ENCODE measurements around the gene DRGX.

Gene DRGX

DNA sequence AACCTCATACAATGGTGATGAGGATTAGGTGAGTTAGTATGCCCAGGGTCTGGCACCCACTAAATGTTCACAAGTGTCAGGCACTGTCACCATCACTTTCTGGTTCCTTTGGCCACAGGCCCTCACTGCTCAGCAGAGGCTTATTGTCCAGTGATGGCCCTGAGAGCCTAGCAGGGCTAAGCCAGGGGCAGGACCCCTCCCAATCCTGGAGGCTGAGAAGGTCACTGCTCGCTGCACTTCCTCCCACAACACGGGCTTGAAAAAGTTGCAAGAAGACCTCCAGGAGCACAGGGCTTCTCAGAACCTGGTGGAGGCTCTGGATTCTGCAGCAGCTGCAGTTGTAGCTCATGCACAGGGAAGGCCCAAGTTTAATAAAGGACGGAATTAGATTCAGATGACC, 48.1 kb downstream of the DRGX start:
- H2AFZ ChIP-seq (ENCODE audit: low read depth, low read length) = no peak overlapping the region
- no peak overlapping the region for H3K4ac ChIP-seq (ENCODE audit: low read depth in 1 of 2, low read length in 2 of 2)
- H3K9me3 ChIP-seq (ENCODE audit: control insufficient read depth, low read length) = peaks cover 16% of the 10 kb centered on the region
- no peak overlapping the region for H3K14ac ChIP-seq (ENCODE audit: low read length in 2 of 2)
- H3K27me3 ChIP-seq (ENCODE audit: control insufficient read depth in 1 of 2, insufficient read depth in 1 of 2, low read length in 2 of 2) = peaks cover 0 to 34% of the 10 kb centered on the region in 2 experiments
- no peak overlapping the region for H3K23ac ChIP-seq (ENCODE audit: low read length in 2 of 2)
- no peak overlapping the region for H3K27ac ChIP-seq (ENCODE audit: low read length, poor library complexity, severe bottlenecking)
- WGBS = 60% methylated on average over 3 of the region's 3 CpGs
- H3K4me1 ChIP-seq (ENCODE audit: control insufficient read depth, insufficient read depth, low read depth, low read length) = no peaks in the 10 kb centered on the region
- no peak for DNase-seq
- H2BK120ac ChIP-seq (ENCODE audit: low read depth, low read length) = no peak overlapping the region
- no peak overlapping the region for H3K9ac ChIP-seq (ENCODE audit: low read length)
- no peak overlapping the region for H2BK5ac ChIP-seq (ENCODE audit: low read depth, low read length, poor library complexity, severe bottlenecking)
- no peak overlapping the region for H2AK5ac ChIP-seq (ENCODE audit: low read length, severe bottlenecking)
- peak overlapping the region in 1 of 2 experiments; percentile 36 for H3K4me3 ChIP-seq (ENCODE audit: insufficient read depth in 1 of 2, low read depth in 1 of 2, low read length in 2 of 2)
- no peaks in the 10 kb centered on the region for H3K79me1 ChIP-seq (replicated peaks; ENCODE audit: low read length, poor library complexity, severe bottlenecking)
- no peak overlapping the region for H2BK15ac ChIP-seq (ENCODE audit: low read depth, poor library complexity, severe bottlenecking)
- no peak overlapping the region for H4K8ac ChIP-seq (ENCODE audit: low read length)
- no peak overlapping the region for H2BK12ac ChIP-seq (ENCODE audit: low read length in 2 of 2)
- no peak overlapping the region for H4K91ac ChIP-seq (ENCODE audit: low read length)
- H3K18ac ChIP-seq (ENCODE audit: low read depth in 1 of 2, low read length in 2 of 2) = no peak overlapping the region
- no peak overlapping the region for H3K4me2 ChIP-seq (ENCODE audit: low read length, poor library complexity, severe bottlenecking)
- H3K36me3 ChIP-seq (ENCODE audit: control insufficient read depth in 1 of 2, insufficient read depth in 2 of 2, low read depth in 1 of 2, low read length in 2 of 2) = no peaks in the 10 kb centered on the region

DNA sequence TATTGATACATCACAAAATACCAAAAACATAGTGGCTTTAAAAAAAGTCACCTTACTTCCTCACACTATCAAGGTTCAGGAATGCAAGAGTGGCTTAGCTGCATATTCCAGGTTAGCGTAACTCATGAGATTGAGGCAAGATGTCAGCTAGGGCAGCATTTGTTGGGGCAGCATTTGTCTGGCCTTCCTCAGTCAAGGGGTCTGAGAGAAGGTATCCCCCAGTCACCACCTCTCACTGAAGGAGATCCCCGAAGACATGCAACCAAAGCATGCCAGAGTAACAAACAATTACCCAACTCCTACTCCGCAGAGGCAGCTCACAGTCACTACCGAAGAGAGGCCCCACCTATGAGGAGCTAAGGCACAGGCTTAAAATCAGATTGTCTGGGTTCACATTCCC, 48.5 kb downstream of the DRGX start:
- Histone ChIP-seq H3K79me1 (replicated peaks; ENCODE audit: low read length, poor library complexity, severe bottlenecking) (no peaks in the 10 kb centered on the region), H2AK5ac (ENCODE audit: low read length, severe bottlenecking) (no peak overlapping the region), H3K18ac (ENCODE audit: low read depth in 1 of 2, low read length in 2 of 2) (no peak overlapping the region), H3K36me3 (ENCODE audit: control insufficient read depth in 1 of 2, insufficient read depth in 2 of 2, low read depth in 1 of 2, low read length in 2 of 2) (no peaks in the 10 kb centered on the region), H2AFZ (ENCODE audit: low read depth, low read length) (no peak overlapping the region), H3K4me1 (ENCODE audit: control insufficient read depth, insufficient read depth, low read depth, low read length) (no peaks in the 10 kb centered on the region), H3K4ac (ENCODE audit: low read depth in 1 of 2, low read length in 2 of 2) (no peak overlapping the region), H2BK15ac (ENCODE audit: low read depth, poor library complexity, severe bottlenecking) (no peak overlapping the region), H3K27ac (ENCODE audit: low read length, poor library complexity, severe bottlenecking) (no peak overlapping the region), H4K91ac (ENCODE audit: low read length) (no peak overlapping the region), H3K9ac (ENCODE audit: low read length) (no peak overlapping the region), H3K9me3 (ENCODE audit: control insufficient read depth, low read length) (peaks cover 16% of the 10 kb centered on the region), H2BK12ac (ENCODE audit: low read length in 2 of 2) (no peak overlapping the region), H3K23ac (ENCODE audit: low read length in 2 of 2) (no peak overlapping the region), H3K27me3 (ENCODE audit: control insufficient read depth in 1 of 2, insufficient read depth in 1 of 2, low read length in 2 of 2) (peaks cover 0 to 29% of the 10 kb centered on the region in 2 experiments), H2BK120ac (ENCODE audit: low read depth, low read length) (no peak overlapping the region), H4K8ac (ENCODE audit: low read length) (no peak overlapping the region), H2BK5ac (ENCODE audit: low read depth, low read length, poor library complexity, severe bottlenecking) (no peak overlapping the region), H3K4me2 (ENCODE audit: low read length, poor library complexity, severe bottlenecking) (no peak overlapping the region), H3K14ac (ENCODE audit: low read length in 2 of 2) (no peak overlapping the region), H3K4me3 (ENCODE audit: insufficient read depth in 1 of 2, low read depth in 1 of 2, low read length in 2 of 2) (no peak overlapping the region)
- DNase-seq = no peak
- WGBS = 82% methylated on average over 4 of the region's 4 CpGs

DNA sequence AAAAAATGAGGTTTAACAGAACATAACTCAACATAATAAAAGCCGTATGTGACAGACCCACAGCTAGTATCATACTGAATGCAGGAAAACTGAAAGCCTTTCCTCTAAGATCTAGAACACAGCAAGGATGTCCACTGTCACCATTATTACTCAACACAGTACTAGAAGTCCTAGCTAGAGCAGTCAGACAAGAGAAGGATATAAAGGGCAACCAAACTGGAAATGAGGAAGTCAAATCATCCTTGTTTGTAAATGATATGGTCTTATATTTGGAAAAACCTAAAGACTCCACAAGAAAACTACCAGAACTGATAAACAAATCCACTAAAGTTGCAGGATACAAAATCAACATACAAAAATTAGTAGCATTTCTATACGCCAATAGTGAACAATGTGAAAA, 51.0 kb downstream of the DRGX start:
- Histone ChIP-seq H2BK12ac (ENCODE audit: low read length in 2 of 2) (no peak overlapping the region), H3K9ac (ENCODE audit: low read length) (no peak overlapping the region), H4K91ac (ENCODE audit: low read length) (no peak overlapping the region), H3K27me3 (ENCODE audit: control insufficient read depth in 1 of 2, insufficient read depth in 1 of 2, low read length in 2 of 2) (peaks cover 0 to 16% of the 10 kb centered on the region in 2 experiments), H3K9me3 (ENCODE audit: control insufficient read depth, low read length) (peaks cover 7% of the 10 kb centered on the region), H4K8ac (ENCODE audit: low read length) (no peak overlapping the region), H3K4ac (ENCODE audit: low read depth in 1 of 2, low read length in 2 of 2) (no peak overlapping the region), H3K23ac (ENCODE audit: low read length in 2 of 2) (no peak overlapping the region), H3K36me3 (ENCODE audit: control insufficient read depth in 1 of 2, insufficient read depth in 2 of 2, low read depth in 1 of 2, low read length in 2 of 2) (no peaks in the 10 kb centered on the region), H3K14ac (ENCODE audit: low read length in 2 of 2) (no peak overlapping the region), H3K4me2 (ENCODE audit: low read length, poor library complexity, severe bottlenecking) (no peak overlapping the region), H2AK5ac (ENCODE audit: low read length, severe bottlenecking) (no peak overlapping the region), H3K4me1 (ENCODE audit: control insufficient read depth, insufficient read depth, low read depth, low read length) (no peaks in the 10 kb centered on the region), H3K79me1 (replicated peaks; ENCODE audit: low read length, poor library complexity, severe bottlenecking) (no peaks in the 10 kb centered on the region), H3K27ac (ENCODE audit: low read length, poor library complexity, severe bottlenecking) (no peak overlapping the region), H2BK120ac (ENCODE audit: low read depth, low read length) (no peak overlapping the region), H2BK5ac (ENCODE audit: low read depth, low read length, poor library complexity, severe bottlenecking) (no peak overlapping the region), H2BK15ac (ENCODE audit: low read depth, poor library complexity, severe bottlenecking) (no peak overlapping the region), H3K4me3 (ENCODE audit: insufficient read depth in 1 of 2, low read depth in 1 of 2, low read length in 2 of 2) (no peak overlapping the region), H3K18ac (ENCODE audit: low read depth in 1 of 2, low read length in 2 of 2) (no peak overlapping the region), H2AFZ (ENCODE audit: low read depth, low read length) (no peak overlapping the region)
- 81% methylated on average over 1 of the region's 2 CpGs for WGBS
- no peak for DNase-seq

DNA sequence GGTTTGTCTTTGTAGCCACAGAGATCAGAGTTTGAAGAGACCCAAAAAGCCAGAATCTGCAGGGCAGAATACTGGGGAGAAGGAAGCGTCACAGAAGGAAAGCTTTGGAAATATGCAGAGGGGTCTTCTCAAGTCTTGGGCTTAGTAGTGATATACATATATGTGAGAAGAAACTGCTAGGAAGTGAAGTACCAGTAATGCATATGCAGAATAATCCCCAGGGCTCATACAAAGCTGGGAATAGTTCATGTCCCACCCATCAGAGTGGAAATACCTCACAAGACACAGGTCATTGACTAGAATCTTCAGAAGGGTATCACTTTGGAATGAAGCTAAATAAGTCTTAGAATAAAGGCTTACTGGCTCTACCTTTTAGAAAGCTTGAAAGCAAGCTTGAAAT, 57.3 kb downstream of the DRGX start:
- Histone ChIP-seq H3K4me3 (ENCODE audit: insufficient read depth in 1 of 2, low read depth in 1 of 2, low read length in 2 of 2) (no peak overlapping the region), H3K14ac (ENCODE audit: low read length in 2 of 2) (no peak overlapping the region), H3K4me1 (ENCODE audit: control insufficient read depth, insufficient read depth, low read depth, low read length) (no peaks in the 10 kb centered on the region), H3K79me1 (replicated peaks; ENCODE audit: low read length, poor library complexity, severe bottlenecking) (no peaks in the 10 kb centered on the region), H3K27ac (ENCODE audit: low read length, poor library complexity, severe bottlenecking) (no peak overlapping the region), H3K9me3 (ENCODE audit: control insufficient read depth, low read length) (no peaks in the 10 kb centered on the region), H2BK120ac (ENCODE audit: low read depth, low read length) (no peak overlapping the region), H3K4me2 (ENCODE audit: low read length, poor library complexity, severe bottlenecking) (no peak overlapping the region), H4K8ac (ENCODE audit: low read length) (no peak overlapping the region), H3K4ac (ENCODE audit: low read depth in 1 of 2, low read length in 2 of 2) (no peak overlapping the region), H2BK15ac (ENCODE audit: low read depth, poor library complexity, severe bottlenecking) (no peak overlapping the region), H3K18ac (ENCODE audit: low read depth in 1 of 2, low read length in 2 of 2) (no peak overlapping the region), H2AFZ (ENCODE audit: low read depth, low read length) (no peak overlapping the region), H3K9ac (ENCODE audit: low read length) (no peak overlapping the region), H3K36me3 (ENCODE audit: control insufficient read depth in 1 of 2, insufficient read depth in 2 of 2, low read depth in 1 of 2, low read length in 2 of 2) (no peaks in the 10 kb centered on the region), H3K23ac (ENCODE audit: low read length in 2 of 2) (no peak overlapping the region), H2AK5ac (ENCODE audit: low read length, severe bottlenecking) (no peak overlapping the region), H4K91ac (ENCODE audit: low read length) (no peak overlapping the region), H2BK5ac (ENCODE audit: low read depth, low read length, poor library complexity, severe bottlenecking) (no peak overlapping the region), H3K27me3 (ENCODE audit: control insufficient read depth in 1 of 2, insufficient read depth in 1 of 2, low read length in 2 of 2) (peaks cover 0 to 24% of the 10 kb centered on the region in 2 experiments), H2BK12ac (ENCODE audit: low read length in 2 of 2) (no peak overlapping the region)
- whole genome bisulfite sequencing = 58% methylated on average over 1 of the region's 1 CpG
- DNase-seq = no peak
